Fibroblast of villous mesenchyme (primary cell): ENCODE measurements around the gene CUL9. TPM values are rescaled to one million over a fixed set of nuclear protein-coding genes. Genes with fewer than 3 reads are reported as not detected.

Experiments used
- DNase-seq: peaks from one replicate; pipeline ENCODE4 v3.0.0-alpha.2; 2010; ENCODE audit warnings: low read depth
- H3K4me3 ChIP-seq: 2 replicates; pipeline ENCODE4 v1.5.1; 2011; ENCODE audit warnings: low read depth, mild to moderate bottlenecking, low read length
- CTCF ChIP-seq: IDR thresholded peaks from 2 replicates; pipeline ENCODE4 v1.5.1; 2012; ENCODE audit warnings: low read depth, mild to moderate bottlenecking, low read length; ENCODE audit not compliant: insufficient read depth
- total RNA-seq: library from RNA; depleted of rRNA; stranded (reverse); fragments of >200 nt; gene quantifications from 2 replicates; pipeline ENCODE4 v1.2.3, GENCODE V29; 2012

Gene CUL9
- total RNA-seq, 1 donor: 23.3 TPM

DNA sequence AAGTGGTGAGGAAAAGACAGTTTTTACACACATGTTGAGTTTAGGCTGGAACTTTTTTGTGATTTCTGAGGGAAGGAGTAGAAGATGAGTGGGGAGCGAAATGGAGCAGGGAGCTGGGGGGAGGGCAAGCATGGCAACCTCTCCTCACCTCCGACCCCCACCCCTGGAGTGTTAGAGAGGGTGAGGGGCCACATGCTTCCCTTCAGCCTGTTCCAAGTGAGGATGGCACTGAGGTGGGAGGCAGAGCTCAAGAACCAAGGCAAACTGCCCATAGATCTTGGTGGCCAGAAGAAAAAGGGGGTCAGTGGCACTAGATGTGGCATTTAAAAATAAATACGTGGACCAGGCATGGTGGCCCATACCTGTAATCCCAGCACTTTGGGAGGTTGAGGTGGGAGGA is 66.1 kb downstream of the CUL9 start:
- no peak for TF ChIP-seq CTCF
- no peak for DNase-seq

GRCh38 chr6:43248791-43249190 is 66.8 kb downstream of the CUL9 start:
- DNase-seq: no peak
- TF ChIP-seq CTCF: no peak
- H3K4me3 ChIP-seq: no peak overlapping the region

More for the DNA sequence above, 66.1 kb downstream of the CUL9 start:
- no peak overlapping the region for H3K4me3 ChIP-seq

DNA sequence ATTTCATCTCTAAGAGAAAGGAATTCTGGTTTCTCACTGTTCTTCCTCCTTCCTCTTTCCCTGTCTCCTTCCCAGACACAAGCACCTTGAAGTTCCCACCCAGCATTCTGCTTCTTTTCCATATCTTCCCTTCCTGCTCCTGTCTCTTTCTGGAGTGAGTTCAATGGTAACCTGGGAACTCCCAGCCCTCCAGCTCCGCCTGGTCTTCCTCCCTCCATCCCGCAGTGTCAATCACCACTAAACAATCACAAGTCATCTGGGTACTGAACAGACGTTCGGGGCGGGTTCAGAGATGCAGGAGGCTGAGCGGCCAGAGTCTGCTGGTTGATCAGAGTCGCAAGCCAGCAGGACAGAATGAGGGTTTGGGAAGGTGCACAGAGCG is 69.0 kb downstream of the CUL9 start:
- H3K4me3 ChIP-seq: no peak overlapping the region
- DNase-seq: no peak
- no peak for TF ChIP-seq CTCF

GRCh38 chr6:43253401-43253800 is 71.4 kb downstream of the CUL9 start:
- no peak overlapping the region for H3K4me3 ChIP-seq
- DNase-seq: no peak
- no peak for TF ChIP-seq CTCF

DNA sequence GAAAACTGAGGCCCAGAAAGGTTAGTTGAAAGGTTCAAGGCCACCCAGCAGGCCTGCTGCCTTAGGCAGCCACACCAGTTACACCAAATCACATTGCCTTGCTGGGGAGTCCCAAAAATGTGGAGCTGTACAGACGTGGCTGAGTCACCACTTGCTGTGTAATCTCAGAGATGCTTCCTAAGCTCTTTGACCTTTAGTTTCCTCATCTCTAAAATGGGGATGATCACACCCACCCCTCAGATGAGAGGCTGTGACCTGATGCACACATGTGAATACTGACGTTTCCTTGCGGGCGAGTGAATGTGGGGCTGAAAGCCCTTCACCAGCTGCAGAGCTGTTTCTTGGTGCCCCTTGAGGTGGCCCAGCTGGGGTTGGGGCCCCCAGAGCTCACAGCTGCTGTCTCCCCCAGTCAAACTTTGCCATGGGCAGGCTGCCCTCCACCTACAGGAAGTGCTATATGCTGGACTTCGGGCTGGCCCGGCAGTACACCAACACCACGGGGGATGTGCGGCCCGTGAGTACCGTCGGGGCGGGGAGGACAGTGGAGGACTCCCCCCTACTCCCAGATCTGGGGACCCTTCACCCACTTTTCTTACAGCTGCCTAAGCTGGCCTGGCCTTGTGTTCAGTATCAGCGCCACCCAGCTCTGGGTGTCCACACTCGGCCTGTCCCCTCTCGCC is 72.3 kb downstream of the CUL9 start:
- peak; percentile 10 for DNase-seq
- TF ChIP-seq CTCF: no peak

DNA sequence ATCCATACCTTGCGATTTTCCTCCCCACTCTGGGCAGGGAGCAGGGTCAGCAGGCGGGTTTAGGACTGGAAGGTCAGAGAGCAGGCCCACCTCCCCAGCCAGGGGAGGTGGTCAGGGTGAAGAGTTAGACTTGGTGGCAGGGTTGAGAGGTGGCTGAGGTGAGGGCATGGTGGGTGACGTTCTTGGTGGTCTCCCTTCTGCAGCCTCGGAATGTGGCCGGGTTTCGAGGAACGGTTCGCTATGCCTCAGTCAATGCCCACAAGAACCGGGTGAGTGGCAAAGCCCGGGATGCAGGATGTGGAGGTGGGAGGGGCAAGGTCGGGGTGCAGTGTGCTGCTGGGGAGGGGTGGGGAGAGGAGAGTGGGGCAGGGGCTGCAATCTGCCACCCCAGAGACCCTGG is 72.8 kb downstream of the CUL9 start:
- DNase-seq: no peak
- TF ChIP-seq CTCF: no peak
- H3K4me3 ChIP-seq: no peak overlapping the region

More for the DNA sequence above, 72.3 kb downstream of the CUL9 start:
- no peak overlapping the region for H3K4me3 ChIP-seq
